Spleen (tissue), 7 donors: Measurements from ENCODE around the gene SH3GLB1.

Source experiments
- POLR2A ChIP-seq, 3 donors: fragments of 450-650 bp; IDR thresholded peaks; one replicate each; pipeline ENCODE4 v1.5.1; 2017; ENCODE audit warnings: antibody characterized with exemption in 3 of 3, mild to moderate bottlenecking in 1 of 3
- POLR2AphosphoS5 ChIP-seq, 3 donors: sonication (generic); formaldehyde crosslinking; IDR thresholded peaks; one replicate each; pipeline ENCODE4 v1.5.1; 2017; ENCODE audit warnings: antibody characterized with exemption in 3 of 3
- TF ChIP-seq, protein P1 (sequence below), 11 experiments: fragments of 200-600 bp in 7 of 11; fragments of 450-650 bp in 4 of 11; sonication (generic) in 4 of 11; IDR thresholded peaks in 8 of 11; conservative IDR thresholded peaks in 3 of 11; 1 replicate in 7 of 11; 2 replicates in 4 of 11; pipeline versions ENCODE4 v1.4.0 to v1.8.0; 2016 to 2021; ENCODE audit warnings: antibody characterized with exemption in 11 of 11, inconsistent platforms in 4 of 11, mild to moderate bottlenecking in 1 of 11
- donor health status: DM: no; HTN: no; CAD: no; lungs with moderate emphysema.
- donor health status: DM: no; HTN: no; CAD: no.
- donor health status: DM: no; HTN: no; CAD: no.

DNA sequence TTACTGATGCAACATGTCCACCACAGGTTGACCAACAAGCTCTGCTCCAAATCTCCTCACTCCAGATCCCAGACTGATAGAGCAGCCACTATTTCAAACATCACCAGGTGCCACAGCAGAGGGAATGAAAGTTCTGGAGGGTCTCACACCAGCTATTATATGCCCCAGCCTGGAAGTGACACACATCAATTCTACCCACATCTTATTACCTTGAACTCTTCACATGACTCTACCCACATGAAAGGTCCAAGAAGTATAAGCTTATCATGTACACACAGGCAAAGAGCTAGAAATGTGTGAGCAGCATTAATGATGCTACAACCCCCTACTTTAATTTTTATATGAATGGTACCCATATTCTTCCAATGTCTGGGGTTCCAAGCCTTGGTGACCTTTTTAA, 64.2 kb downstream of the SH3GLB1 start:
- TF ChIP-seq, protein P1, sequence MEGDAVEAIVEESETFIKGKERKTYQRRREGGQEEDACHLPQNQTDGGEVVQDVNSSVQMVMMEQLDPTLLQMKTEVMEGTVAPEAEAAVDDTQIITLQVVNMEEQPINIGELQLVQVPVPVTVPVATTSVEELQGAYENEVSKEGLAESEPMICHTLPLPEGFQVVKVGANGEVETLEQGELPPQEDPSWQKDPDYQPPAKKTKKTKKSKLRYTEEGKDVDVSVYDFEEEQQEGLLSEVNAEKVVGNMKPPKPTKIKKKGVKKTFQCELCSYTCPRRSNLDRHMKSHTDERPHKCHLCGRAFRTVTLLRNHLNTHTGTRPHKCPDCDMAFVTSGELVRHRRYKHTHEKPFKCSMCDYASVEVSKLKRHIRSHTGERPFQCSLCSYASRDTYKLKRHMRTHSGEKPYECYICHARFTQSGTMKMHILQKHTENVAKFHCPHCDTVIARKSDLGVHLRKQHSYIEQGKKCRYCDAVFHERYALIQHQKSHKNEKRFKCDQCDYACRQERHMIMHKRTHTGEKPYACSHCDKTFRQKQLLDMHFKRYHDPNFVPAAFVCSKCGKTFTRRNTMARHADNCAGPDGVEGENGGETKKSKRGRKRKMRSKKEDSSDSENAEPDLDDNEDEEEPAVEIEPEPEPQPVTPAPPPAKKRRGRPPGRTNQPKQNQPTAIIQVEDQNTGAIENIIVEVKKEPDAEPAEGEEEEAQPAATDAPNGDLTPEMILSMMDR (IDR thresholded peaks at IDR 0.05 in 8 of 11, conservative IDR thresholded peaks at IDR 0.05 in 3 of 11), result no peak
- TF ChIP-seq POLR2AphosphoS5 (IDR thresholded peaks at IDR 0.05) (no peak), POLR2A (IDR thresholded peaks at IDR 0.05) (no peak)
